Breast epithelium (tissue), 3 donors: Measurements from ENCODE around the gene MGST2.

Experiments used
- POLR2A ChIP-seq: fragments of 450-650 bp; IDR thresholded peaks from one replicate; pipeline ENCODE4 v1.6.1; 2016; ENCODE audit warnings: antibody characterized with exemption, mild to moderate bottlenecking, moderate library complexity
- POLR2AphosphoS5 ChIP-seq, 3 donors: sonication (generic); formaldehyde crosslinking; IDR thresholded peaks; one replicate each; pipeline ENCODE4 v1.6.1; 2017; ENCODE audit warnings: antibody characterized with exemption in 3 of 3
- TF ChIP-seq, protein P1 (sequence below), 3 donors: fragments of 450-650 bp; IDR thresholded peaks; one replicate each; pipeline ENCODE4 v1.5.1; 2016 to 2017; ENCODE audit warnings: antibody characterized with exemption in 3 of 3, mild to moderate bottlenecking in 3 of 3, moderate library complexity in 3 of 3

DNA sequence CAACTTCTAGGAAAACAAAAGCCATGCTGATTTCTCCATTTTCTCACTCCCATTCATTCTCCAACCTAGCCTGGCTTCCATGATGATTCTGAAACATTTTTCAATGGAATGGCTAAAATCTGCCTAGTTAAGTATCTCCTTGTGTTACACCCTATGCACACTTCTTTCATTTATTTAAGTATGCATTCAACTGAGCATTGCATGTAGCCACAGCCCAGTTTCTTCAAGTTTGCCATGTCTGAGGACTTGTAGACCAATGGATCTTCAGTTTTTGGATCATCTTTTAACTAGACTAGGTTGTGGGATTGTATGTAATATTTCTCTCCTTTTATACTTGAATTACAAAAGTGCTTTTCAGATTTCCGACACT lies 35.5 kb upstream of the MGST2 start:
- TF ChIP-seq, protein P1, sequence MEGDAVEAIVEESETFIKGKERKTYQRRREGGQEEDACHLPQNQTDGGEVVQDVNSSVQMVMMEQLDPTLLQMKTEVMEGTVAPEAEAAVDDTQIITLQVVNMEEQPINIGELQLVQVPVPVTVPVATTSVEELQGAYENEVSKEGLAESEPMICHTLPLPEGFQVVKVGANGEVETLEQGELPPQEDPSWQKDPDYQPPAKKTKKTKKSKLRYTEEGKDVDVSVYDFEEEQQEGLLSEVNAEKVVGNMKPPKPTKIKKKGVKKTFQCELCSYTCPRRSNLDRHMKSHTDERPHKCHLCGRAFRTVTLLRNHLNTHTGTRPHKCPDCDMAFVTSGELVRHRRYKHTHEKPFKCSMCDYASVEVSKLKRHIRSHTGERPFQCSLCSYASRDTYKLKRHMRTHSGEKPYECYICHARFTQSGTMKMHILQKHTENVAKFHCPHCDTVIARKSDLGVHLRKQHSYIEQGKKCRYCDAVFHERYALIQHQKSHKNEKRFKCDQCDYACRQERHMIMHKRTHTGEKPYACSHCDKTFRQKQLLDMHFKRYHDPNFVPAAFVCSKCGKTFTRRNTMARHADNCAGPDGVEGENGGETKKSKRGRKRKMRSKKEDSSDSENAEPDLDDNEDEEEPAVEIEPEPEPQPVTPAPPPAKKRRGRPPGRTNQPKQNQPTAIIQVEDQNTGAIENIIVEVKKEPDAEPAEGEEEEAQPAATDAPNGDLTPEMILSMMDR (IDR thresholded peaks at IDR 0.05), result no peak
- no peak for TF ChIP-seq POLR2A
- no peak for TF ChIP-seq POLR2AphosphoS5 (IDR thresholded peaks at IDR 0.05)
